GM13976 (cell line): ENCODE measurements around the gene STK33.

ENCODE experiments used
- DNase-seq: peaks from one replicate; pipeline ENCODE4 v3.0.0; 2012; ENCODE audit warnings: low spot score
- in situ Hi-C: fragments of 300-500 bp; cut with MboI; formaldehyde crosslinking; loops from one replicate; pipeline ENCODE4 v1.12.0; 2022; ENCODE audit warnings: low sequenced_read_pairs, mixed read lengths, inconsistent platforms; ENCODE audit not compliant: unreplicated experiment
- TF ChIP-seq, protein P1 (sequence below): IDR thresholded peaks from 2 replicates; pipeline ENCODE4 v1.5.1; 2012; ENCODE audit warnings: borderline replicate concordance, mild to moderate bottlenecking; ENCODE audit not compliant: insufficient read depth; ENCODE audit errors: extremely low read depth, missing control alignments, control extremely low read depth

Gene STK33

GRCh38 chr11:8374716-8375115 lies 219.3 kb downstream of the STK33 start:
- no peak for DNase-seq
- in situ Hi-C loops = no loop called here
- TF ChIP-seq, protein P1, sequence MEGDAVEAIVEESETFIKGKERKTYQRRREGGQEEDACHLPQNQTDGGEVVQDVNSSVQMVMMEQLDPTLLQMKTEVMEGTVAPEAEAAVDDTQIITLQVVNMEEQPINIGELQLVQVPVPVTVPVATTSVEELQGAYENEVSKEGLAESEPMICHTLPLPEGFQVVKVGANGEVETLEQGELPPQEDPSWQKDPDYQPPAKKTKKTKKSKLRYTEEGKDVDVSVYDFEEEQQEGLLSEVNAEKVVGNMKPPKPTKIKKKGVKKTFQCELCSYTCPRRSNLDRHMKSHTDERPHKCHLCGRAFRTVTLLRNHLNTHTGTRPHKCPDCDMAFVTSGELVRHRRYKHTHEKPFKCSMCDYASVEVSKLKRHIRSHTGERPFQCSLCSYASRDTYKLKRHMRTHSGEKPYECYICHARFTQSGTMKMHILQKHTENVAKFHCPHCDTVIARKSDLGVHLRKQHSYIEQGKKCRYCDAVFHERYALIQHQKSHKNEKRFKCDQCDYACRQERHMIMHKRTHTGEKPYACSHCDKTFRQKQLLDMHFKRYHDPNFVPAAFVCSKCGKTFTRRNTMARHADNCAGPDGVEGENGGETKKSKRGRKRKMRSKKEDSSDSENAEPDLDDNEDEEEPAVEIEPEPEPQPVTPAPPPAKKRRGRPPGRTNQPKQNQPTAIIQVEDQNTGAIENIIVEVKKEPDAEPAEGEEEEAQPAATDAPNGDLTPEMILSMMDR = no peak

GRCh38 chr11:8373519-8374432 lies 220.3 kb downstream of the STK33 start:
- in situ Hi-C loops = no loop called here
- TF ChIP-seq, protein P1 = no peak
- no peak for DNase-seq

GRCh38 chr11:8372641-8373381 lies 221.2 kb downstream of the STK33 start:
- no peak for DNase-seq
- TF ChIP-seq, protein P1 = no peak
- in situ Hi-C loops = no loop called here

GRCh38 chr11:8371516-8371884 lies 222.5 kb downstream of the STK33 start:
- TF ChIP-seq, protein P1 = no peak
- in situ Hi-C loops = no loop called here
- DNase-seq = no peak

DNA sequence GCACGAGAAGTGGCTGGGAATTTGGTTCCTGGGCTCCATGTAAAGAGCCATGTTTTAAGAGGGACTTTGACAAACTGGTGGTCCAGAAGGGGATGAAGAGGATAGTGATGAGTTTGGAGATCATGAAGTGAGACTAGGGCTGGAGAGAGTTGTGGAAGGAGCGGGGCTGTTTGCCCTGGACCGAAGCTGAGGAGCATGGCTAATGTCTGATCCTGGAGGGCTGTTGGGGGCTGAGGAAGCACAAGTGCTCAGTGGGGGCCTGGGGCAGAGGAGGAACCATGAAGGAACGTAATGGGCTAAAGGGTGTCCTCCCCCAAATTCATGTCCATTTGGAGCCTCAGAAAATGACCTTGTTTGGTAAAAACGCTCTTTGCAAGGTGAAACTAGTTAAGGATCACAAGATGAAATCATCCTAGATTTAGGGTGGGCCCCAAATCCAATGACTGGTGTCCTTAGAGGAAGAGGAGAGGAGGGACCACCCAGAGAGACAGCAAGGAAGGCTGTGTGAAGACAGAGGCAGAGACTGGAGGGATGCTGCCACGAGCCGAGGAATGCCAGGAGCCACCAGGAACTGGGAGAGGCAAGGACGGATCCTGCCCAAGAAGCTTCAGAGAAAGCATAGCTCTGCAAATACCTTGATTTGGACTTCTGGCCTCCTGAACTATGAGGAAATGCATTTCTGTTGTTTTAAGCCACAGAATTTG lies 223.1 kb downstream of the STK33 start:
- DNase-seq = no peak
- in situ Hi-C loops = no loop called here
- TF ChIP-seq, protein P1 = no peak

GRCh38 chr11:8369592-8370205 lies 224.3 kb downstream of the STK33 start:
- in situ Hi-C loops = no loop called here
- no peak for DNase-seq

More at GRCh38 chr11:8369592-8370205, 224.3 kb downstream of the STK33 start:
- TF ChIP-seq, protein P1 = no peak
